Umbilical cord (tissue), 2 donors: ENCODE results near the gene SENP1. TPM values are rescaled to one million over a fixed set of nuclear protein-coding genes. Genes with fewer than 3 reads are reported as not detected.

Source experiments
- DNase-seq: peaks from one replicate; pipeline ENCODE4 v3.0.0-alpha.2; 2015; ENCODE audit warnings: low spot score
- total RNA-seq: library from RNA; depleted of rRNA; stranded (reverse); fragments of >200 nt; gene quantifications from one replicate; pipeline ENCODE4 v1.2.3, GENCODE V29; 2014; ENCODE audit warnings: low replicate concordance; ENCODE audit not compliant: insufficient read depth

Gene SENP1
- total RNA-seq, 1 donor from 2014 or later: 45.0 TPM

GRCh38 chr12:48001505-48002413, 104.1 kb downstream of the SENP1 start:
- DNase-seq: peak; percentile 87

DNA sequence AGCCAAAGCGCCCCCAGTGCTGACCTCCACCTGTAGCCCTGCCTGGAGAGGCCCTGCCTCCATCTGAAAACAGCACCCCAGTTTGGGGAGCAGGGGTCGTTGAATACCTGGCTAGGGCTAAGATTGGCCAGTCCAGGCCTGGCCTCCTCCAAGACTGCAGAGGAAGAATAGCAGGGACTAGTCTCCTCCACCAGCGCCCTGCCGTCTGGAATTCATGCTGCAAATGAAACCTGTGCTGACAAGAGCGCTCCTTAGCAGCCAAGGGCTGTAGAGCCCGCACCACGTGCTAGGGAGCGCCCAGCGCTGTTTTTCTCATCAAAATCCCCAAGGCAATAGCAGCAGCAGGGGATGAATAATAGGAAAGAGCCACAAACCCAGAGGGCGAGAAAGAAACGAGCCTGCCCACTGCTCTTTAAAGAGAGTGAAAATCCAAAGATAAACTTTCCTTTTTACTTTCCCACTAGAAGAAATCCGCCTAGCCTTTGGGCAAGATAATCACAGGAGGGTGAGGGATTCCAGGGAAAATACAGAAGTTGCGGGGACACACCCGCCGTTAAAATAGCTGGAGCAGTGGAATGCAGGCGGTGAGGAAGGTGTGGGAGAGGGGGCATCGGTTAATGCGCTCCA, 104.9 kb downstream of the SENP1 start:
- peak; percentile 87 for DNase-seq

GRCh38 chr12:47999816-48000215, 106.1 kb downstream of the SENP1 start:
- DNase-seq: no peak

DNA sequence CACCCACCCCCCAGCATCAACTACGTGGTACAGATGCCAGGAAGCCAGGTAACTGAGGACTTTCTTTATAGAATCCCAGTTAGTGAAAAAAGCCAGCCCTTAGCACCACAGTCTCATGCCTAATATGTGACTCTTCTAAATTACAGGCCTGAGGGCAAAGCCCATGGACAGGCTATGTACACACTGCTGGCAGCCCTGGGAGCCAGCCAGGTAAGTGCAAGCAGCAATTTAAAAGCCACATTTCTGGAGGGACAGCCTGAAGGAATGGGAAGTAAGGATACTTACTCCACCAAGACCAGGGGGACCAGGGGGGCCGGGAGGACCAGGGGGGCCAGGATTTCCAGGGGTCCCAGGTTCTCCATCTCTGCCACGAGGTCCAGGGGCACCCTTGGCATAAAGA, 108.6 kb downstream of the SENP1 start:
- no peak for DNase-seq

DNA sequence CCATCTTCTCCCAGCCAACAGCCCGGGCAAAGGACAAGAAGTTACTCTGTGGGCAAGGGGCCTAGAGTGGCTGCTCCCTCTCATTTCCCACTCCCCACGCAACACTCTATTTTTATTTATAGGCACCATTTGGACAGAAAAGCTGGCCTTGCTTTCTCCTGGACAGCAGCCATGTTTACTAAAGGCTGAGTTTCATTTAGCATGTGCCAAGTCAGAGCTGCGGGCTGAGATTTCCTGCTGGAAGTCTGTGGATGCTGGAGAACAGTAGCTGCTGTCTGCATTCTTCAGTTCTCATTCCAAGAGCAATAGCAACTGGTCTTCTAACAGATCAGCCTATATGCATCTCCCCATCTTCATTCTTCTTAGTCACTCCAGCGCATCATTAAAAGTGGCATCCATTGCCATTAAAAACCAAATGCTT, 109.9 kb downstream of the SENP1 start:
- peak; percentile 90 for DNase-seq

DNA sequence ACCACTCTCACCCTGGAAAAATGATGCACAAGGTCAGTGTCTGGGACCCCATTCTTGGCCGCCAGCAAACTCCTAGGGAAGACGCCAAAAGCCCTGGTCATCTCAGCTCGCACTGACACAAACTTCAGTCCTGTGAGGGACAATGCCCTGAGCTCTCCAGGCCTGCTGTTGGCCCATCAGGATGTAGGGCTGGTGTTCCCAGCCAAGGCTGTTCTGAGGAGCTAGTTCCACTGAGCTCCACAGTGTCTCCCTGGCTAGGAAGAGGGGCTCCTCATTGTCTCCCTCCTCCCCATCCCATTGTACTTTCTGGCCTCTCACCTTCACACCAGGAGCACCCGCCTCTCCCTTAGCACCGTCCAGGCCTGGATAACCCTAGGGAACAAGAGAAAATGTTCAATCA, 112.4 kb downstream of the SENP1 start:
- DNase-seq: no peak

Other genes starting within 250 kb of the SENP1 start
- gene VDR, start 201.1 kb downstream of the SENP1 start, total RNA-seq: 4.1 TPM
- 35.6 TPM for gene TMEM106C, start 142.5 kb downstream of the SENP1 start, total RNA-seq
- gene COL2A1, start 101.6 kb downstream of the SENP1 start, total RNA-seq: 0.48 TPM
- 74.9 TPM for gene PFKM, start 13.3 kb upstream of the SENP1 start, total RNA-seq
- 11.1 TPM for gene ASB8, start 51.4 kb upstream of the SENP1 start, total RNA-seq
- gene CCDC184, start 77.6 kb upstream of the SENP1 start, total RNA-seq: 0.72 TPM
- gene OR10AD1, start 97.2 kb upstream of the SENP1 start, total RNA-seq: 0.96 TPM
- 61.4 TPM for gene ZNF641, start 244.8 kb upstream of the SENP1 start, total RNA-seq